Astrocyte of the cerebellum (primary cell): ENCODE results near the gene MLH1.
"Not testable (repeated sequence)": the region's sequence is repeated elsewhere in the genome, so short reads cannot be mapped to it uniquely, and the experiment has no call there.

Source experiments
- DNase-seq: peaks from one replicate; pipeline ENCODE4 v3.0.0-alpha.2; 2011; ENCODE audit warnings: low read depth
- H3K4me3 ChIP-seq: 2 replicates; pipeline ENCODE4 v1.5.1; 2011; ENCODE audit warnings: mild to moderate bottlenecking, low read depth, low read length, moderate library complexity
- CTCF ChIP-seq: IDR thresholded peaks from 2 replicates; pipeline ENCODE4 v1.5.1; 2012; ENCODE audit warnings: low read length, low read depth, moderate library complexity, mild to moderate bottlenecking; ENCODE audit errors: missing control alignments
- in situ Hi-C: cut with HindIII; loops from 2 replicates; pipeline ENCODE4 v1.10.0; 2017; ENCODE audit warnings: low sequenced_read_pairs

The MLH1 gene

DNA sequence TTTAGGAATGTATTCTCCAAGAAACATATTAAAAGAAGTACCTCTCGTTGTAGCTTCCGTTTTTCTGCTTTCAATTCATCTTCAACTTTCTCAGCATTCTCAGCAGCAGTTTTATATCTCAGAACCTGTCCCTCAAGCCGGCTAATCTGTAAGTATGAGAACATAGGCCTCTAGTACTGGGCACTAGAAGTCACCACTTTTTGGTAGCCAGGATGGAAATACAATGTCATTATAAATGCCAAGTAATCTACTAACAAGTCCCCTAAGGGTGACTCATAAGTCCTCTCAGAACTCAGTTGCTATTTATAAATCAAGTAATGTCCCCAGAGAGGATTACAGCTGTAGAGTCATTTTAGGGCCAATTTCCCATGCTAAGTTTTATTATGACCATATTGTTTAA, 61.1 kb downstream of the MLH1 start:
- DNase-seq = no peak
- in situ Hi-C loops = no loop called here
- no peak for TF ChIP-seq CTCF
- no peak overlapping the region for H3K4me3 ChIP-seq

GRCh38 chr3:37055077-37055476, 61.8 kb downstream of the MLH1 start:
- in situ Hi-C loops, H3K4me3 ChIP-seq, DNase-seq: not testable (repeated sequence)

GRCh38 chr3:37056826-37057225, 63.5 kb downstream of the MLH1 start:
- in situ Hi-C loops = no loop called here
- H3K4me3 ChIP-seq = no peak overlapping the region
- no peak for TF ChIP-seq CTCF
- no peak for DNase-seq

GRCh38 chr3:37058117-37058516, 64.8 kb downstream of the MLH1 start:
- in situ Hi-C loops = no loop called here
- no peak for DNase-seq
- no peak overlapping the region for H3K4me3 ChIP-seq
- no peak for TF ChIP-seq CTCF

GRCh38 chr3:37064747-37065146, 71.4 kb downstream of the MLH1 start:
- TF ChIP-seq CTCF = no peak
- in situ Hi-C loops = no loop called here
- DNase-seq = no peak
- no peak overlapping the region for H3K4me3 ChIP-seq

GRCh38 chr3:37067577-37067976, 74.3 kb downstream of the MLH1 start:
- H3K4me3 ChIP-seq = no peak overlapping the region
- in situ Hi-C loops = no loop called here
- no peak for TF ChIP-seq CTCF
- DNase-seq = no peak

DNA sequence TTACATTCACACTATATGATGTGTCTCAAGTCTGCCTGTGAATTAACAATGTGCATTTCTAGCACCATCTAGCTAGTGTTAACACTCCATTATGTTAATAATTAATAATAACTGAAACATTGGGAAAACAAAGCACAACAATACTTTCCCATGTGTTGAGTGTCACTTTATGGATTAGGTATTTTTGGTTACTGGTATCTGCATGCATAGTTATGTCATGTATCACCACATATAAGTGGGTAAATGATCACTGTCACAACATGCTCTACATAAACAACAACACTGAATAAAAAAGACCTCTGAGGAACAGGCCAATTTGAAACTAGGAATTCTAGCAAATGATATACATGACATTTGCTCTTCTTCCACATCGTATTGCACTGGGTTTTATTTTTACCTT, 74.7 kb downstream of the MLH1 start:
- no peak for DNase-seq
- no peak for TF ChIP-seq CTCF
- H3K4me3 ChIP-seq = no peak overlapping the region
- in situ Hi-C loops = no loop called here
